ENCODE results near the gene FBXL22. TPM values are rescaled to one million over a fixed set of nuclear protein-coding genes. Genes with fewer than 3 reads are reported as not detected.

FBXL22 gene
- total and polyA plus RNA-seq, 2 donors (not counting 1 experiment from before 2014, with no cell fraction given), result 0.50 to 0.87 TPM

DNA sequence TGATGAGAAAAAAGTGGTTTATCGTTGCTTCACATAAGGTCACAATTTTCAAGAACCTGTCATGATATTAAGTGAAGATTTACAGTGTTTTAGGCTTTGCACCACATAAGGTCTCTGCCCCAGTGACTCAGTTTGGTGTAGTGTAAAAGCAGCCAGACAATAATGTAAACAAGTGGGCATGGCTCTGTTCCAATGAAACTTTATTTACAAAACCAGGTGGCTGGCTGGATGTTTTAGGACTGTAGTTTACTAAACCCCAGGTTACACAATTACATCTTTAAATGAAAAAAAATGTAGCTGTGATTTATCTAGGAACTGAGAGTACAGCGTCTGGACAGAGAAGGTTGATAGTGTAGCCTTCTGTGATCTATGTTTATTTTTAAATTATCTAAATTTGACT, 9.7 kb upstream of the FBXL22 start:
- Histone ChIP-seq H3K4me3 (replicated peaks in 1 of 4; ENCODE audit: control extremely low read depth in 1 of 4, insufficient read depth in 1 of 4, low read depth in 3 of 4, low read length in 4 of 4) (no peak overlapping the region), H3K36me3 (ENCODE audit: control insufficient read depth, insufficient read depth, low read length) (peaks cover 5% of the 10 kb centered on the region), H3K4me1 (ENCODE audit: control insufficient read depth, extremely low read depth, insufficient read depth, low read length) (peaks cover 10% of the 10 kb centered on the region), H3K79me2 (ENCODE audit: control insufficient read depth, insufficient read depth, low read length) (no peaks in the 10 kb centered on the region), H3K27me3 (ENCODE audit: control insufficient read depth, insufficient read depth, low read length) (no peaks in the 10 kb centered on the region), H4K20me1 (ENCODE audit: control insufficient read depth, extremely low read depth, insufficient read depth, low read length) (no peaks in the 10 kb centered on the region), H2AFZ (ENCODE audit: low read length) (no peak overlapping the region), H3K27ac (ENCODE audit: insufficient read depth, low read length) (no peak overlapping the region), H3K9me3 (ENCODE audit: control insufficient read depth, insufficient read depth, low read depth, low read length) (no peaks in the 10 kb centered on the region), H3K9ac (ENCODE audit: insufficient read depth, low read length) (no peak overlapping the region), H3K4me2 (ENCODE audit: extremely low read depth, insufficient read depth, low read length) (no peak overlapping the region)
- TF ChIP-seq CTCF (conservative IDR thresholded peaks at IDR 0.05 in 1 of 2, IDR thresholded peaks at IDR 0.05 in 1 of 2; ENCODE audit: low read depth in 1 of 2, low read length in 2 of 2) (no peak), EZH2 (IDR thresholded peaks at IDR 0.05; ENCODE audit: low read length, missing control alignments) (no peak)
- DNase-seq (ENCODE audit: low read depth in 2 of 2), result peak; percentile 37 to 89

- DNase-seq (ENCODE audit: low read depth in 2 of 2), result no peak
- no peak for TF ChIP-seq EZH2 (IDR thresholded peaks at IDR 0.05; ENCODE audit: low read length, missing control alignments)
- H3K79me2 ChIP-seq (ENCODE audit: control insufficient read depth, insufficient read depth, low read length), result no peaks in the 10 kb centered on the region
These were observed 8.4 kb upstream of the FBXL22 start for GRCh38 chr15:63588826-63589225.

GRCh38 chr15:63593705-63594671, 3.2 kb upstream of the FBXL22 start:
- Histone ChIP-seq H3K27me3 (ENCODE audit: control insufficient read depth, insufficient read depth, low read length) (no peaks in the 10 kb centered on the region), H4K20me1 (ENCODE audit: control insufficient read depth, extremely low read depth, insufficient read depth, low read length) (no peaks in the 10 kb centered on the region), H3K4me1 (ENCODE audit: control insufficient read depth, extremely low read depth, insufficient read depth, low read length) (peaks cover 13% of the 10 kb centered on the region), H3K9ac (ENCODE audit: insufficient read depth, low read length) (no peak overlapping the region), H3K79me2 (ENCODE audit: control insufficient read depth, insufficient read depth, low read length) (no peaks in the 10 kb centered on the region), H3K4me3 (replicated peaks in 1 of 4; ENCODE audit: control extremely low read depth in 1 of 4, insufficient read depth in 1 of 4, low read depth in 3 of 4, low read length in 4 of 4) (no peak overlapping the region), H2AFZ (ENCODE audit: low read length) (no peak overlapping the region), H3K36me3 (ENCODE audit: control insufficient read depth, insufficient read depth, low read length) (peaks cover under 1% of the 10 kb centered on the region), H3K27ac (ENCODE audit: insufficient read depth, low read length) (no peak overlapping the region), H3K4me2 (ENCODE audit: extremely low read depth, insufficient read depth, low read length) (no peak overlapping the region), H3K9me3 (ENCODE audit: control insufficient read depth, insufficient read depth, low read depth, low read length) (no peaks in the 10 kb centered on the region)
- no peak for DNase-seq (ENCODE audit: low read depth in 2 of 2)
- TF ChIP-seq CTCF (conservative IDR thresholded peaks at IDR 0.05 in 1 of 2, IDR thresholded peaks at IDR 0.05 in 1 of 2; ENCODE audit: low read depth in 1 of 2, low read length in 2 of 2) (no peak), EZH2 (IDR thresholded peaks at IDR 0.05; ENCODE audit: low read length, missing control alignments) (no peak)

More at GRCh38 chr15:63588826-63589225, 8.4 kb upstream of the FBXL22 start:
- H3K36me3 ChIP-seq (ENCODE audit: control insufficient read depth, insufficient read depth, low read length), result peaks cover 5% of the 10 kb centered on the region
- H3K9me3 ChIP-seq (ENCODE audit: control insufficient read depth, insufficient read depth, low read depth, low read length), result no peaks in the 10 kb centered on the region
- no peak overlapping the region for H3K4me2 ChIP-seq (ENCODE audit: extremely low read depth, insufficient read depth, low read length)
- H4K20me1 ChIP-seq (ENCODE audit: control insufficient read depth, extremely low read depth, insufficient read depth, low read length), result no peaks in the 10 kb centered on the region
- H3K27ac ChIP-seq (ENCODE audit: insufficient read depth, low read length), result no peak overlapping the region
- H2AFZ ChIP-seq (ENCODE audit: low read length), result no peak overlapping the region
- H3K9ac ChIP-seq (ENCODE audit: insufficient read depth, low read length), result no peak overlapping the region
- peaks cover 2% of the 10 kb centered on the region for H3K4me1 ChIP-seq (ENCODE audit: control insufficient read depth, extremely low read depth, insufficient read depth, low read length)
- H3K4me3 ChIP-seq (replicated peaks in 1 of 4; ENCODE audit: control extremely low read depth in 1 of 4, insufficient read depth in 1 of 4, low read depth in 3 of 4, low read length in 4 of 4), result no peak overlapping the region
- H3K27me3 ChIP-seq (ENCODE audit: control insufficient read depth, insufficient read depth, low read length), result no peaks in the 10 kb centered on the region
